Smooth muscle cell of the pulmonary artery (primary cell): Measurements from ENCODE around the gene OSBPL5. TPM values are rescaled to one million over a fixed set of nuclear protein-coding genes. Genes with fewer than 3 reads are reported as not detected.

Experiments
- total RNA-seq: library from RNA; depleted of rRNA; stranded (reverse); fragments of >200 nt; gene quantifications from 2 replicates; pipeline ENCODE4 v1.2.3, GENCODE V29; 2014

The OSBPL5 gene
- total RNA-seq, result 51.4 and 68.8 TPM in 2 replicates

GRCh38 chr11:3165152-3165705 lies at the start of gene OSBPL5:
TSS of gene OSBPL5 (minus strand) at chr11:3165310. CDS start at chr11:3129148, 36,162 bp downstream.

GRCh38 chr11:3057069-3057963 lies 107.8 kb downstream of the OSBPL5 start, which contains the start of gene CARS1:
TSS of gene CARS1 (minus strand) at chr11:3057423. CDS start at chr11:3057367, 56 bp downstream.

Other genes starting within 250 kb of the OSBPL5 start
- 5.8 and 9.1 TPM in 2 replicates for gene PHLDA2, start 235.9 kb downstream of the OSBPL5 start, total RNA-seq
- gene NAP1L4, start 173.0 kb downstream of the OSBPL5 start, total RNA-seq, result 97.7 and 103 TPM in 2 replicates
- gene CARS1, start 107.9 kb downstream of the OSBPL5 start, total RNA-seq, result 71.2 and 85.3 TPM in 2 replicates
- gene MRGPRG, start 53.5 kb upstream of the OSBPL5 start, total RNA-seq, result not detected in 2 replicates
- gene MRGPRE, start 67.1 kb upstream of the OSBPL5 start, total RNA-seq, result 0.20 TPM in 1 of 2 replicates, not detected in the other
- gene ZNF195, start 213.8 kb upstream of the OSBPL5 start, total RNA-seq, result 13.5 and 17.6 TPM in 2 replicates